GM03348 (cell line): ENCODE data around the gene MED27.

Experiments used
- DNase-seq: peaks from one replicate; pipeline ENCODE4 v3.0.0; 2012; ENCODE audit warnings: low spot score

MED27 gene

DNA sequence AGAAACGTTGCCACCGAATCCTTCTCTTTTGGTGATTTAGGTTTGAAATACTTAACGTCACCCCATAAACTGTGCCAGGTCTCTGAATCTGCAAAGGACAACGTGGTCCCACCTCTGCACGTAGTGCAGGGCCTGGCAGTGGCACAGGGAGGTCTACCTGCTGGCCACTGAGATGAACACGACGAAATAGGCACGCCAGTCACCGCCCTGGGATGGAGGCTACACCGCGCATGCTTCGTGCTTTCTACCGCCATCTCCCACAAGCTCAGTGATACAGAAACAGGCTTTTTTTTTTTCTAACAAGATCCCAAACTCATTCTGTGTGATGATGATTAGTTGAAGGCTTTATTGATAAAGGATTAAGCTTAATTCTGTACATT is 199.8 kb downstream of the MED27 start:
- no peak for DNase-seq

DNA sequence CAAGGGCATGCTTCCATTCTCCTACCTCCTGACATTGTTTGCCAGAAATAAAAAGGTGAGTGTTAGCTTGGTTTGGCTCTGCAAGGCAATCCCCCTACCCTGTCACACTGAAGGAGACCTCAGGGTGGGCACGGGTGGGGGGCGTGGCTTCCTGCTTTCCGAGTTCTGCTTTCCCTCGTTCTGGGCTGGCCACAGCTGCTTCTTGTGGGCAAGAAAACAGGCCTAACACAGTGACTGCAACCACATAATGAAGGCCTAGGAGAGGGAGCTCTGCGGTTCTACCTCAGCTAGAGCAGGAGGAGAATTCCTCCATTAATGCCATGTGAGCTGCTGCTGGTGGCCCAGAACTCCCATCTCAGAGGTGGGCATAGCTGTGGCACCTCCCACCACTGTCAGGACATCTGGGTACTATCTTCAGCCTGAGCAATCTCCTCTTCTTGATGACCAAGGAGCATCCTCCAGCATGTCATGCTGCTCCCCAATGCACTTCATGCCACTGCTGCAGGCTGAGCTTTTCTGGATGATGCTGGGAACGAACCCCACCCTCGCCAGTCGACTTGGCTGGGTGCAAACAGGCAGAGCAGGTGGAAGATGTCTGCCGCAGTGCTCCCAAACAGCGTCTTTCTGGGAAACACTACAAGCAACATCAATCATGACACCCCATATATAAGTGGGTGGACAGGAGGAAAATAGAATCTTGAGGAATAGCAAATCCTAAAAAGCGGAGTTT is 200.3 kb downstream of the MED27 start:
- no peak for DNase-seq

- no peak for DNase-seq
Observed at GRCh38 chr9:131876486-131876885, 203.2 kb downstream of the MED27 start.

DNA sequence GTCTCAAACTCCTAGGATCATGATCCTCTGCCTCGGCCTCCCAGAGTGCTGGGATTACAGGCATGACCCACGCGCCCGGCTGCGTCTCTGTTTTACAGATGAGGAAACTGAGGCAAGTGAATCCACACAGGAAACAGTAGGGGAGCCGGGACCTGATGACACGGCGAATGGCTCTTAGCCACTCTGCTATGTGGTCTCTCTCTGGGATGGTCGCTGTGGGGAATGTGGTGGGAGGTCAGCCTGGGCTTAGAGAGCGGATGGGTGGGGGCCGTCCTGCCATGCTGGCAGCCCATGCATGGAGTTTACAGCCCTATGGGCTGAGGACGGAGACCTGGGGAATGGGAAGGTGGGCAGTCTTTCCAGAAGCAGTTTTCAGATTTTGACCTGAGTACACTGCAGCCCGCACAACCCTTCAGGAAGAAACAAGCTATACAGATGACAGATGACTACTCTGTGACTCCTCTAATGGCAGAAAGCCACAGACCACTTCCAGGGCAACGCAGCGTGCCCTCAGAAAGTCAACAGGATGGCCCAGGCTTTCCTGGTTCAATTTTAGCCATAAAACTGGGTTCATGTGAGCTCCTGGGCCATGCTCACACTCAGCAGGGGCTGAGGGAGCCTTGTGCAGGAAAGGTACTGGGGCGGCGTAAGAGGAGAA is 203.7 kb downstream of the MED27 start:
- peak; percentile 37 for DNase-seq

DNA sequence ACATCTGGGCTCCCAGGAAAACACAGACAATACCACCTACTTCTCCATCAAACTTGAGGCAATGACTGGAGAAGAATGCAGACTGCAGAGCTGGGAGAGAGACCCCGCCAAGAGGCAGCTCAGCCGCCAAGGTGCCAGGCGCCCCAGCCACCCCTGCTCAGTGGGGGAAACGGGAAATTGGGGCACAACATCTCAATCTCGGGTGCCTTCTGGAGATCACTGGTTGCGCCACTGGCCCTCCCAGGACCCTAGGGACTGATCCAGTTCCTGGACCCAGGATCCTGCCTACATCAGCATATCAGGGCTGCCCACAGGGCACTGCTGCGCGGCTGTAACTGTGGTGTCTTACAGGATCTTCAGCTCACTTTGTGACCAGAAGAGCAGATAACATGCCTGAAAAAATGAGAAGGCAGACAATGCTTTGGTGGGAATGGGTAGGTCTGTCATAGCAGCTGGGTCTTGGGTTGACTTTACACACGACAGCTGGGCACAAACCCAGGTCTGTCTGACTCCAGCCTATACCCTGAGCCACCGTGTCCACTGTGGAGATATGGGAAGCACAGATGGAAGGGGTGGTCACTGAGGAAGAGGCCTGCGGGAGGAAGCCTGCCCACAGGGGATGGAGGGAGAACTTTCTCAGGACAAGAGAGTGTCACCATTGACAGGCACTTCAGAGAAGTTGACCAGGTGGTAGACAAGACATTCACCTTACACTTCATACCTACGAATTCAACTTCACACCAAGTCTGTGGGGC is 204.6 kb downstream of the MED27 start:
- no peak for DNase-seq

GRCh38 chr9:131874447-131874846 is 205.2 kb downstream of the MED27 start:
- no peak for DNase-seq

- no peak for DNase-seq
Observed at GRCh38 chr9:131873891-131874440, 205.7 kb downstream of the MED27 start.

DNA sequence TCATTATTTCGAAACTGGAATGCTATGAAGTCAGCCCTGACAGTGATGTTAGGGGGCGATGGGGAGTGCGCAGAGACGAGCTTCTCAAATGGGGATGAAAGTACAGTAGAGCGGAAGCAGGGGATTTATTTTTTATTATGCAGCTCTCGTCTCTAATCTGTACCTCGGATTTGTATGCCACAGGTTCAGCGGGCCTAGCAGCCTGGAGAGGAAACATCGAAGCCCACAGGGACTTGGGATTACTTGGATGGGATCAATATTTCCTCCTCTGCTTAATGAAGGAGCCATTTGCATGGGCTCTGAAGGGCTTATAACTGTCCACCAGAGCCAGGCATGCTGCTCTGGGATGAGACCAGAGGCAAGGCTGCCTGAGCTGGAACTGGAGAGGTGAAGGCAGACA is 206.3 kb downstream of the MED27 start:
- no peak for DNase-seq

DNA sequence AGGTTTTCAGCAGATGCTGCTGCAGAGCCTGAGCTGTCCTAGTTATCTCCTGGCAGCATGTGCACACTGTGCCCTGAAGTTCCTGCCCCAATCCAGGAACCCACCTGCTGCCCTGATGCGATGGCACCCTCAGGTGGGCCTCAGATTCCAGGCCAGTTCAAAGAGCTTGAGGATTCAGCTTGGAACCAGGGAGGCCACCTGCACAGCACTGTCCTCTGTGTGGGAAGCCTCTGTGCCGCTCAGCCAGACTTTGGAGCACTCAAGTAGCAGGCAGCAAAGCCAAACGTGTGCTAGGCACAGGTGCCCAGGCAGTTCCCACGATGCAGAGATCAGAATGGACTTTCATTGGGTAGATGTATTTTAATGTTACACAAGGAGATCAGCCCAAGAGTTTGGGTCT is 207.0 kb downstream of the MED27 start:
- no peak for DNase-seq

DNA sequence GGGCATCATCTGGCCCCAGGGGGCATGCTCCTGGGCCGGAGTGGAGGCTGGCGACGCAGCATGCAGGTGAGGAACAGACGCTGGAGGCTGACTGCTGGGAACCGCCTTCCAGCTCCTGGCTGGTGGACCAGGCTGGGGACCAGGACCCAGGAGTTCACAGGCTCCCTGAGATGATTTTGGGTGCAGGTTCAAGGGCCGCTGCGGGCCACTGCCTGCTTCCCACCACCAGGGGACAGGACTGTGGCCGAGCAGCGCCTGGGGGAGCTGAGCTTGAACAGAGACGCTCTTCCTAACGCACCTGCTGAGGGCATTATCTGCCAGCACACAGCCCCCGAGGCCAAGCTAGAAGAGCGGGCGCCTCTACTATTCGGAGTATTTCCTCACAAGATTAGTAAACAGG is 207.7 kb downstream of the MED27 start:
- no peak for DNase-seq

DNA sequence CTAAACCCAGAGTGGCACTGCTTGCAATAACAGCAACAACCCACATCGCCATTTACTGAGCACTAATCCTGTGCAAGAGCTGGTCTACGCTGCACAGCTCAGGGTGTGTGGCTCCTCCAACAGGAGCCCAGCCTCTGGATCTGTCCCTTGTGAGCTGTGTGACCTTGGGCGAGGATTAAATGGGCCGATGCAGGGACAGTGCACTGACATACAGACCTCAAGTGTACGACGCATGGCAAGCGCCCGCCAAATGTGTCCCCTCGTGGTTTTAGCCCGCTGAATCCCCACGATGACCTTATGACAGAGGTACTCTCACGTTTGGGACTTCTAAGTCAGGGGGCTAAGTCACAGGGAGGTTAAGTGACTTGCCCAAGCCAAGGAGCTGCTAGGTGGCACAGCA is 209.5 kb downstream of the MED27 start:
- no peak for DNase-seq

DNA sequence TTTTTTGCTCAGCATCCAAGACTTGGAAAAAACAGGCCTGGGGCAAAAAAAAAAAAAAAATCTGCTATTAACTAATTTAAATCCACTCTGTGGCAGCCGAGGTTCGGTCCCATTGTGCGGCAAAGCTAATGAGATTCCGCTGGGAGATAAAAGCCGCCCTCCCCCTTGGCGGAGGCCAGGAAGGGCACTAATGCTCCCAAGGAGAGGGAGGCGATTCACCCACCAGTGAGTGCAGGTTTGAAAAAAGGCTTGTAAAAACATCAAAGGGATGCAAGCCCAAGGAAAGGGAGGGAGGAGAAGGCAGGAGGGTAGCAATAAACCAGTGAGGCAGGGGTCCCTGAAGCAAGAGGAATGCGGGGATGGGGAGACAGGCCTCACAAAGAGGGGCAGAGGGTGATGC is 210.3 kb downstream of the MED27 start:
- no peak for DNase-seq

GRCh38 chr9:131868766-131869165 is 210.9 kb downstream of the MED27 start:
- peak; percentile 47 for DNase-seq

GRCh38 chr9:131867611-131868192 is 212.0 kb downstream of the MED27 start:
- DNase-seq = no peak

- no peak for DNase-seq
Observed at GRCh38 chr9:131865446-131866195, 214.0 kb downstream of the MED27 start.

DNA sequence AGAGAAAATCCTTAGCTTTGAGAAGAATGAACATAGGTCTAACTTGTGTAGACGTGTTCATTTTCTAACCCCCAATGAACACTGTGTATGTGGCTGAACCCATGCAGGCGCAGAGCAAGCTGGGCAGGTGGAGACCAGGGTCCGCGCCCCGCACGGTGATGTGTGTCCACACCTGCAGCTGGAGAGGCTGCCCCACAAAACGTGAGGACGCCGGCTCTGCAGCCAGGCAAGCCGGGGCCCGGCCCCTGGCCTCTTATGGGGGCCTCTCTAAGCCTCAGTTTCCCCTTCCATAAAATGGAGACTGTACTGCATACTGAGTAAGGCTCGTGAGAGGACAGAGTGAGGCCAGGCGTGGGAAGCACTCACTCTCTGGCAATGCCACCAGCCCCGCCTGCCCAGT is 215.1 kb downstream of the MED27 start:
- DNase-seq = no peak

- no peak for DNase-seq
Observed at GRCh38 chr9:131863306-131863896, 216.3 kb downstream of the MED27 start.

GRCh38 chr9:131862261-131862660 is 217.4 kb downstream of the MED27 start:
- no peak for DNase-seq

- DNase-seq = no peak
Observed at GRCh38 chr9:131860430-131860829, 219.2 kb downstream of the MED27 start.

DNA sequence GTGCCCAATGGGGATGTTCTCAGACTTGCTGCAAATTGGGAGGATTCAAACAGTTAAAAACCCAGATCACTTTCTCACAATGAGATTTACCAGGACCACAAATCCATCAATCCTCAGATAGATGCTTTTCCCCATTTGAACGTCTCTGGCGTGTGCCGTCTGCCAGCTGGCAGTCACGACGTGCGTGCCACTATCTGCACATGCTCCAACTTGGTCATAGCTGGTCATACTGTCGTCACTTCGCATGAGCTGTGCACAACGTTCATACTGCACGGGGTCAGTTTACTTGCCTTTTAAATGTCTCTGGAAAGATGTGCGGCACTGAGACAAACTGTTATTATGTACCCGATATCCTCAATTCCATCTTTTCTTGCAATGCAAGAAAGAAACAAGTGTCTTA is 221.5 kb downstream of the MED27 start:
- DNase-seq = no peak

- DNase-seq = no peak
Observed at GRCh38 chr9:131856105-131856504, 223.6 kb downstream of the MED27 start.
